PFSK-1 (cell line): ENCODE data around the gene REV3L.

Experiments
- POLR2AphosphoS5 ChIP-seq: IDR thresholded peaks from 2 replicates; pipeline ENCODE4 v1.6.1; 2012; ENCODE audit warnings: low read depth, mild to moderate bottlenecking, control low read depth, low read length, moderate library complexity
- SIN3A ChIP-seq: IDR thresholded peaks from 2 replicates; pipeline ENCODE4 v1.6.1; 2012; ENCODE audit warnings: mild to moderate bottlenecking, low read length, moderate library complexity, borderline replicate concordance; ENCODE audit not compliant: insufficient read depth

- TF ChIP-seq POLR2AphosphoS5 (no peak), SIN3A (no peak)
Observed at GRCh38 chr6:111254004-111254778, 228.8 kb downstream of the REV3L start.
